ENCODE measurements around the gene ATG16L2.

The ATG16L2 gene

GRCh38 chr11:72864702-72865655 lies 50.8 kb downstream of the ATG16L2 start:
- H3K4me1 ChIP-seq (ENCODE audit: control insufficient read depth, insufficient read depth, low read length), result peaks cover 2% of the 10 kb centered on the region
- H3K27ac ChIP-seq (ENCODE audit: low read length), result no peak overlapping the region
- H3K4me3 ChIP-seq (ENCODE audit: low read length in 2 of 2), result no peak overlapping the region
- no peaks in the 10 kb centered on the region for H3K27me3 ChIP-seq (ENCODE audit: control insufficient read depth in 1 of 2, insufficient read depth in 2 of 2, low read length in 2 of 2)
- no peak overlapping the region for H3K9ac ChIP-seq (ENCODE audit: low read length in 2 of 2)
- H3K9me3 ChIP-seq (ENCODE audit: control insufficient read depth in 2 of 2, low read length in 2 of 2), result no peaks in the 10 kb centered on the region
- peaks cover 0 to 3% of the 10 kb centered on the region in 2 donors for H3K36me3 ChIP-seq (ENCODE audit: control insufficient read depth in 2 of 2, insufficient read depth in 2 of 2, low read length in 2 of 2)

GRCh38 chr11:72867970-72868369 lies 53.8 kb downstream of the ATG16L2 start:
- Histone ChIP-seq H3K9me3 (ENCODE audit: control insufficient read depth in 2 of 2, low read length in 2 of 2) (no peaks in the 10 kb centered on the region), H3K9ac (ENCODE audit: low read length in 2 of 2) (no peak overlapping the region), H3K27me3 (ENCODE audit: control insufficient read depth in 1 of 2, insufficient read depth in 2 of 2, low read length in 2 of 2) (no peaks in the 10 kb centered on the region), H3K4me1 (ENCODE audit: control insufficient read depth, insufficient read depth, low read length) (peaks cover 2% of the 10 kb centered on the region), H3K27ac (ENCODE audit: low read length) (no peak overlapping the region), H3K4me3 (ENCODE audit: low read length in 2 of 2) (no peak overlapping the region), H3K36me3 (ENCODE audit: control insufficient read depth in 2 of 2, insufficient read depth in 2 of 2, low read length in 2 of 2) (peaks cover 0 to 3% of the 10 kb centered on the region in 2 donors)

- Histone ChIP-seq H3K36me3 (ENCODE audit: control insufficient read depth in 2 of 2, insufficient read depth in 2 of 2, low read length in 2 of 2) (peaks cover 0 to 3% of the 10 kb centered on the region in 2 donors), H3K27me3 (ENCODE audit: control insufficient read depth in 1 of 2, insufficient read depth in 2 of 2, low read length in 2 of 2) (no peaks in the 10 kb centered on the region), H3K4me1 (ENCODE audit: control insufficient read depth, insufficient read depth, low read length) (no peaks in the 10 kb centered on the region), H3K27ac (ENCODE audit: low read length) (no peak overlapping the region), H3K9me3 (ENCODE audit: control insufficient read depth in 2 of 2, low read length in 2 of 2) (no peaks in the 10 kb centered on the region), H3K9ac (ENCODE audit: low read length in 2 of 2) (no peak overlapping the region), H3K4me3 (ENCODE audit: low read length in 2 of 2) (no peak overlapping the region)
These were observed 55.6 kb downstream of the ATG16L2 start for GRCh38 chr11:72869831-72870230.

- Histone ChIP-seq H3K27me3 (ENCODE audit: control insufficient read depth in 1 of 2, insufficient read depth in 2 of 2, low read length in 2 of 2) (no peaks in the 10 kb centered on the region), H3K36me3 (ENCODE audit: control insufficient read depth in 2 of 2, insufficient read depth in 2 of 2, low read length in 2 of 2) (peaks cover 0 to 4% of the 10 kb centered on the region in 2 donors), H3K9ac (ENCODE audit: low read length in 2 of 2) (no peak overlapping the region), H3K4me3 (ENCODE audit: low read length in 2 of 2) (no peak overlapping the region), H3K4me1 (ENCODE audit: control insufficient read depth, insufficient read depth, low read length) (no peaks in the 10 kb centered on the region), H3K9me3 (ENCODE audit: control insufficient read depth in 2 of 2, low read length in 2 of 2) (no peaks in the 10 kb centered on the region), H3K27ac (ENCODE audit: low read length) (no peak overlapping the region)
These were observed 56.9 kb downstream of the ATG16L2 start for GRCh38 chr11:72871119-72871518.

GRCh38 chr11:72872012-72872411 lies 57.8 kb downstream of the ATG16L2 start:
- no peaks in the 10 kb centered on the region for H3K9me3 ChIP-seq (ENCODE audit: control insufficient read depth in 2 of 2, low read length in 2 of 2)
- no peaks in the 10 kb centered on the region for H3K4me1 ChIP-seq (ENCODE audit: control insufficient read depth, insufficient read depth, low read length)

GRCh38 chr11:72875736-72876135 lies 61.5 kb downstream of the ATG16L2 start:
- peaks cover 0 to 2% of the 10 kb centered on the region in 2 donors for H3K36me3 ChIP-seq (ENCODE audit: control insufficient read depth in 2 of 2, insufficient read depth in 2 of 2, low read length in 2 of 2)
- no peaks in the 10 kb centered on the region for H3K9me3 ChIP-seq (ENCODE audit: control insufficient read depth in 2 of 2, low read length in 2 of 2)
- no peak overlapping the region for H3K27ac ChIP-seq (ENCODE audit: low read length)
- H3K4me1 ChIP-seq (ENCODE audit: control insufficient read depth, insufficient read depth, low read length), result no peaks in the 10 kb centered on the region
- no peak overlapping the region for H3K9ac ChIP-seq (ENCODE audit: low read length in 2 of 2)
- H3K4me3 ChIP-seq (ENCODE audit: low read length in 2 of 2), result no peak overlapping the region
- H3K27me3 ChIP-seq (ENCODE audit: control insufficient read depth in 1 of 2, insufficient read depth in 2 of 2, low read length in 2 of 2), result no peaks in the 10 kb centered on the region

More at GRCh38 chr11:72872012-72872411, 57.8 kb downstream of the ATG16L2 start:
- no peak overlapping the region for H3K27ac ChIP-seq (ENCODE audit: low read length)
- H3K4me3 ChIP-seq (ENCODE audit: low read length in 2 of 2), result no peak overlapping the region
- no peak overlapping the region for H3K9ac ChIP-seq (ENCODE audit: low read length in 2 of 2)
- no peaks in the 10 kb centered on the region for H3K27me3 ChIP-seq (ENCODE audit: control insufficient read depth in 1 of 2, insufficient read depth in 2 of 2, low read length in 2 of 2)
- H3K36me3 ChIP-seq (ENCODE audit: control insufficient read depth in 2 of 2, insufficient read depth in 2 of 2, low read length in 2 of 2), result peaks cover 0 to 4% of the 10 kb centered on the region in 2 donors

- Histone ChIP-seq H3K36me3 (ENCODE audit: control insufficient read depth in 2 of 2, insufficient read depth in 2 of 2, low read length in 2 of 2) (peaks cover 0 to 2% of the 10 kb centered on the region in 2 donors), H3K9ac (ENCODE audit: low read length in 2 of 2) (no peak overlapping the region), H3K9me3 (ENCODE audit: control insufficient read depth in 2 of 2, low read length in 2 of 2) (no peaks in the 10 kb centered on the region), H3K4me1 (ENCODE audit: control insufficient read depth, insufficient read depth, low read length) (no peaks in the 10 kb centered on the region), H3K4me3 (ENCODE audit: low read length in 2 of 2) (no peak overlapping the region), H3K27ac (ENCODE audit: low read length) (no peak overlapping the region), H3K27me3 (ENCODE audit: control insufficient read depth in 1 of 2, insufficient read depth in 2 of 2, low read length in 2 of 2) (no peaks in the 10 kb centered on the region)
These were observed 61.9 kb downstream of the ATG16L2 start for GRCh38 chr11:72876147-72876546.

All from stomach smooth muscle (tissue), 2 donors.